ENCODE results near the gene ZNF804A.

Gene ZNF804A

DNA sequence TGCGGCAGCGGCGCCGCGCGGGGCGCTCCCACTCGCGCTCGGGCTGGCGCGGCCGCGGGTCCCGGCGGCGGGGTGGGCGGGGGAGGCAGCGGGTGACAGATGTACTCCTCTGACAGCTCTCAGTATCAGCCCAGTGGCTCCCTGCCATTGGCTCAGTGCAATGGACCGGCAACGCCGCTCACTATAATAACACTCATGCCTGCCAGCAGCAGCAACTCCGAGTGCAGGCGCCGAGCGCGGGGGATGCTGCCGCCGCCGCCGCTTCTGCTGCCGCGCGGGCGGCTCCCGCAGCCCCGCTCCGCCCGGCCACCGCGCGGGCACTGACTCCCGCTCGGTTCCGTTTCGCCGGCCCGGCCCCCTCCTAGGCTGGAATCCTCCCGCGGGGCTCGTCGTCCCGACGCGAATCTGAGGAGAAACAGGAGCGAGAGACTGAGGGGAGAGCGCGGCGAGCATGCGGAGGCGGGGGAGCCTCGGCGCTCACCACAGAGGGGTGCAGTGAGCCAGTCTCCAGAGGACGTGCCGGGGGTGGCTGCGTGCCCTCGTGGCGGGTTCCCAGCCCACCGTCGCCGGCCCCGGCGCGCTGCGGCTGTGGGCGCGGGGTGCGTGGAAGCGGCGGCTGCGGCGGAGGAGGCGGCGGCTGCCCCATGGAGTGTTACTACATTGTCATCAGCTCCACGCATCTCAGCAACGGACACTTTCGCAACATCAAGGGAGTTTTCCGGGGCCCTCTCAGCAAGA lies at the start of gene ZNF804A:
TSS of gene ZNF804A (plus strand) at position 214 of the 738 bp plus-strand sequence. CDS start at position 645, 431 bp downstream.
- no peak for DNase-seq

DNA sequence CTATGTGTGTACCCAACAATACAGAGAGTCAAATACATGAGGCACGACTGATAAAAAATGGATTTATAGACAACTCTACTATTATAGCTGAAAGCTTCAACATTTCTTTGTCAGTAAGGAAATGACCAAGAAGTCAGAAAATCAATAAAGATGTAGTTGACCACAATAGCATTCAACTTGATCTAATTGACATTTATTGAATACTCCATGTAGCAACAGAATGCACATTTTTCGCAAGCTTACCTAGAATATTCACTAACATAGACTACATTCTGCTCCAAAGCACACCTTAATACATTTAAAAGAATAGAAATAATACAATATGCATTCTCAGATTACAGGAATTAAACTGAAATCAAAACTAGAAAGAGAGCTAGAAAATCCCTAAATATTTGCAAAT lies 49.2 kb upstream of the ZNF804A start:
- no peak for DNase-seq

DNA sequence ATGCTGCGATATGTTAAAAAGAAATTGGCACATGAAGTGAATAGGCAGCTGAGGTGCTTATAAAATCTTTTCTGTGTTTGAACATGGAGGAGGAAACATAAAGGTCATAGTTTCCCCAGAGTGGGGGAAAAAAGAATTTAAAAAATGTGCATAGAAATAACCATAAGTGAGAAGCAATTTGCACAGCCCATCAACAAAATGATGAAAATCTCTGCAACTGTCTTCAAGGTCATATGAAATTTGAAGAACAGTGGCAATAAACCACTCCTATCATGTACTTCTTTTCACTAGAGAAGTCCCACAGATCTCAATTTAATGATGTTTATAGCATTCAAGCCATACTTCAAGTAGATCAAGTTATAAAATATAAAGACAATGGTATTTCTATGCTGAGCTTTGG lies 46.7 kb upstream of the ZNF804A start:
- DNase-seq, result no peak

DNA sequence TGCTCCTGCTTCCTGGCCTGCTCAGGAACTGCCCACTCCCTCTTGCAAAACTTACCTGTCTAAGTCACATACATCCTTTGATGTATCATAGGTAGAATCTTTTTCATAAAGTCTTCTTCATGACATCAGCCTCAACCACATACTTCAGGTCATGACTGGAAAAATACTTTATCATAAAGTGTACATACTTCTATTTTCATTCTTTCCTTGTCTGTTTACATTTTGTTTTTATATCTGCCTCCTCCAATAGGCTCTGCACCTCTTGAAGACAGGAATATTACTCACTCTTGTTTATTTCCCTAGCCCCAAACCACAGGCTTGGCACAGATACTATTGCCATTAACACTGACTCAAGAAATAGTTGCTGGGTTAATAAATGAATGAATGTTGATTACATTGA lies 43.6 kb upstream of the ZNF804A start:
- no peak for DNase-seq

DNA sequence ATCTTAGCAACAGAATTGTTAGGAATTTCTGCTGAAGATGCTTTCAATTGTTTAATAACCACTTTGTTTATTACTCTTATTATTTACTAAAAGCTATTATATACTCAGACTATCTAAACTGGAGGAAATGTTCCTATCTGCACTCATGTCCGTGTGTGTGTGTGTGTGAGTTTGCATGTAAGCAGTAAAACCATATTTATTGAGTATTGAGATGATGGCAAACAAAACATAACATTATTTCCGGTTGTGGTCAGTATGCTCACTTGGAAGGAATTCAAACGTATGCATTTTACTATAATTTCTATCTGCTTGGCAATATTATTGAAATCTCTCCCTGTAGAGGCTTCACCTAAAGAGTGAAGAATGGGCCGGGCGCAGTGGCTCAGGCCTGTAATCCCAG lies 43.0 kb upstream of the ZNF804A start:
- DNase-seq, result no peak

DNA sequence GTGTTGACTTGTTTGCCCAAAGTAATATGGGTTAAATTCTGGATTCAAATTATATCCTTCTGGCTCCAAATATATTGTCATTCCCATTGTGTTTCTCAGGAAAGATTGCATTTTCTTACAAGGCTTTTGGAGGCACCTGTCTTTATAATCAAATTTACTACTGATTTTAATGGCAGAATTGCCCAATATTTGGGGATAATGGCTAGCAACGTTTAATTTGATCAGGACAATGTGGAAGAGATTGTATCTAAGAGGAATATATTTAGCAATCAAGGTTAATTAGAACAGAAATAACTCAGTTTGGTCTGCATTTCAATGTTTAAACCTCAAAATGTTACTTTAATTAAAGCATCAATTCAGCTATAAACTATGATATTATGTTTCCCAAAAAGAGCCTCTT lies 41.7 kb upstream of the ZNF804A start:
- DNase-seq, result no peak

DNA sequence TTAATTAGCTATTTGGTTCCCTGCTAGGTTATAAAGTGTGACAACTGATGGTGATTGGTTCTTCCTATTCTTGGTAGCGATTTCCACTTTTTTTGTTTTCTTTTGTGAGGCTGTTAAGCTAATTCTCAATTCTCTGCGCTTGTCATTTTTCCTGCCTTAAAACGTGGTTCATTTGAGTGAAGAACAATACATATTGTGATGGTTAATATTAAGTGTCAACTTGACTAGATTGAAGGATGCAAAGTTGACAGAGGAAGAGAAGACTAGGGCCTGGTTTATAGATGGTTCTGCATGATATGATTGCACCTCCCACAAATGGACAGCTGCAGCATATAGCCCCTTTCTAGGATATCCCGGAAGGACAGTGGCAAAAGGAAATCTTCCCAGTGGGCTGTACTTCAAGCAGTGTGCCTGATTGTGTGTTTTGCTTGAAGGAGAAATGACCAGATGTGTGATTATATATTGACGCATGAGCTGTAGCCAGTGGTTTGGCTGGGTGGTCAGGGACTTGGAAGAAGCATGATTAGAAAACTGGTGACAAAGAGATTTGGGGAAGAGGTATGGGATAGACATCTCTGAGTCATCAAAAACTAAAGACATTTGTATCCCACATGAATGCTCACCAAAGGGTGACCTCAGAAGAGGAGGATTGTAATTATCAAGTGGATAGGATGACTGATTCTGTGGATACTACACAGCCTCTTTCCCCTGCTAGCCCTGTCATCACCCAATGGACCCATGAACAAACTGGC lies 39.4 kb upstream of the ZNF804A start:
- no peak for DNase-seq

DNA sequence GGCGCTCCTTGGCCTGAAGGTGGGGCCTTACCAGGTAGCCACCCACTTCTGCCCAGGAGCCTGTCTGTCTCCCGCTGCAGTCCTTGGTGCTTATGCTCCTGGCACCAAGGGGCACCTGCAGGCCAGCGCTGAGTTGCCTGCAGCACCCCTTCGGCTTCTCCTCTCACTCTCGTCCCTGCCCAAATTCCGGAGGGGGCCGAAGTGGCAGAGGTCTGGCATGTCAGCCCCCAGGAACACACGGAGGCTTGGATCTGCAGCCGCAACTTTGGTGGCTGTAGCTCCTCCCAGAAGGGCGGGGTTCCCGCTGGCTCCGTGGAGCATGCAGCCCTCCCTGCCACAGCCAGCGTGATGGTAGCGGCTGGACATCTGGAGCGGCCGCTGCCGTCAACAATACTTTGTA lies 37.7 kb upstream of the ZNF804A start:
- no peak for DNase-seq

DNA sequence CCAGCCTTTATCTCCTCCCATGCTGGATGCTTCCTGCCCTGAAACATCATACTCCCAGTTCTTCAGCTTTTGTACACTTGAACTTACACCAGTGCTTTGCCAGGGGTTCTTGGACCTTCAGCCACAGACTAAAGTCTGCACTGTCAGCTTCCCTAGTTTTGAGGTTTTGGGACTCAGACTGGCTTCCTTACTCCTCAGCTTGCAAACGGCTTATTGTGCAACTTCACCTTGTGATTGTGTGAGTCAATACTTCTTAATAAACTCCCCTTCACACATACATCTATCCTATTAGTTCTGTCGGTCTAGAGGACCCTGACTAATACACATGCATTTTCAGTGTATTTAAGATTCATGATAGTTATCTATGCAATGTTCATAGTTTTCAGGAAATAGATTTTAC lies 35.8 kb upstream of the ZNF804A start:
- DNase-seq, result no peak

DNA sequence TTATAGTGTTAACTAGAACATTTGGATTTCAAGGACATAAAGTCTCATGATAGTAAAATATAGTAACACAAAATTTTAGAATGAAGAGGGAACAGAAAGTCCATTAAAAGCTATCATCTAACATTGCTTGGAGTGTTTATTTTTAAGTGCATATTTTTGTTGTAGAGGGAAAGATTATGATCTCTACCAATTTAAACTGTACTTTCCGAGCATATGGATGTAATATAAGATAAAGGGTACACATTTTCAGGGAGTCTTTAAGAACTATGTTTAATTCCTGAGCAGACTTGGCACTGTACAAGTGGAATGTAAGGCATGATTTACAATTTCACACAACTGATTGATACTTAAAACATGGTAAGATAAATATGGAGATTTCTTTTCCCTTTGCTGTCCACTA lies 34.2 kb upstream of the ZNF804A start:
- no peak for DNase-seq

DNA sequence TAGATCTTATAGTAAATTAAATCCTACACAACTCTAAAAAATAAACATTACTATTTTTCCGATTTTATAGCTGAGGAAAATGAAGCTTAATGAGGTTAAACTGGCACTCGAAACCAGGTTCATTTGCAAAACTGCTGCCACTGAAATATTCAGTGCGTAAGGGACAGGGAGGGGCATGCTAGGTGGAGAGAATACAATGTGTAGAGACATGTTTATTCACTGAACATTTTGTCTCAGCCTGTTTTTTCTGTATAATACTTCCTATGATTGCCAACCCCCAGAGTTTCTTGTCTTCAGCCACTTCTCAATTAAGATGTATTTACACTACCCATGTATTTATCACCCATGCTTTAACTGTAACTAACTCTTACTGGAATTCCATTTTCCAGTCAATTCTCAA lies 31.6 kb upstream of the ZNF804A start:
- DNase-seq, result no peak

DNA sequence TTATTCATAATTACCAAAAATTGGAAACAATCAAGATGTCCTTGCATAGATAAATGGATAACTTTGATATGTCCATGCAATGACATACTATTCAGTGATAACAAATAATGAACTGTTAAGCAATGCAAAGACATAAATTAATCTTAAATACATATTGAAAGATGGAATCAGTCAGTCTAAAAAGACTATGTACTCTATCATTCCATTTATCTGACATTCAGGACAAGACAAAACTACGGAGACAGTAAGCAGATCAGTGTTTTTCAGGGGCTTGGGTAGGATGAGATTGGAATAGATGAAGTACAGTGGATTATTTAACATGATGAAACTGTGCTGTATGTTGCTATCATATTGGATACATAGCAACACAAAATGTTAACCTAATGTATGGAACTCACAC lies 21.3 kb upstream of the ZNF804A start:
- no peak for DNase-seq

DNA sequence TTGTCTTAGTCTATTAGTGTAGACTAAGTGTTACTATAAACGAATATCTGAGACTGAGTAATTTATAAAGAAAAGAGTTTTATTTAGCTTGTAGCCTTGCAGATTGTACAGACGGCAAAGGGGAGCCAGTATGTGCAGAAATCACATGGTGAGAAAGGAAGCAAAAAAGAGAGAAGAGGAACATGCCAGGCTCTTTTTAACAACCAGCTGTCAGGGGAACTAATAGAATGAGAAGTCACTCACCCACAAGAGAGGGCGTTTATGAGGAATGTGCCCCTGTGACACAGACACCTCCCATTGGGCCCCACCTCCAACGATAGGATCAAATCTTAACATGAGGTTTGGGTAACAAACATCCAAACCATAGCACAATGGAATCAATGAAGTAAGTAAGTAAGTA lies 20.6 kb upstream of the ZNF804A start:
- DNase-seq, result no peak

DNA sequence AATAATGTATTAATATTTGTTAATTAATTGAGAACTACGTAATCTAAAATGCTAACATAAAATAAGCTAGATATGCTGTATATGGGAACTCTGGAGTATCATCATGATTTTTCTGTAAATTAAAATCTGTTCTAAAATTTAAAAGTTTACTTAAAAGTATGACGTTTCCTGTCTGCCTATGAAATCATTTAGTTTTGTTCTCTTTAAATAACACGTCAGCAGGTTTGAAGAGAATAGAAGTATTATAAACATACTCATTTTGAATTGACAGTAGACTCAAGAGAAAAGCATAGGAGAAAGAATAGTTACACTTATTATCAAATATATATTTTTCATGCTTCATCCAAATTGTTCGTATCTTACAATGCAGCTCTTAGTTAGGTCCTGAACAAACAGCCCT lies 19.1 kb upstream of the ZNF804A start:
- no peak for DNase-seq

DNA sequence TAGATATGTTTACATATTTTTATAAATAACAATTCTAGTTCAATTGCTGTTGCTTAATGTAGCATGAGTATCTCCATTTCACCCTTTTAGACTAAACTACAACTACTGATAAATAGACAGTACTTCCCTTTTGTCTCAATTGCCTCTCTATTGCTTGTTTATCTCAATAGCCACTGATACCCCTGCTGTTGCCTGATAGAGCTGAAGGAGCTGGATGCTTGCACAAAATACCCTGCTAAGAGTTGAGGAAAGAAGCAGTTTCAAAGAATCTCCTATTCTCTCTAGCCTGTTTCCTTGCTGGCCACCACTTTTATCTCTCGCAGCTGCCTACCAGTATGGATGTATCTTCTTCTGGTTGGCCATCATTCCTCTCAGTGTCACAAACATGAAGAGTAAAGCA lies 16.9 kb upstream of the ZNF804A start:
- DNase-seq, result no peak

DNA sequence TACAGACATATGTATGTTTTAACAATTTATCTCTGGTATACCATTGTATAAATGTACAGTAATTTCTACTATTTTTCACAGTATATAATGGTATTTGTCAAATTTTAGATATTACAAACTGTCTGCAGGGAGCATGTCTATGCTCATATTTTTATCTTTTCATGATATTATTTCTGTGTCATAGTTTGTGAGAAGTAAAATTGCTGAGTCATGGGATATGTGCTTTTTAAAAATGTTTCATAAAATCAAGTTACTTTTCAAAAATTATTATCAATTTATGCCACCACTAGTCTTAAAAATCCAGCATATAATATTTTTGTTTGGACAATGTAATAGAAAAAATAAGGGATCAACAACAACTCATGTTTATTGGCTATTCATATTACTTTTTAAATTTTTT lies 9.1 kb upstream of the ZNF804A start:
- DNase-seq, result no peak

DNA sequence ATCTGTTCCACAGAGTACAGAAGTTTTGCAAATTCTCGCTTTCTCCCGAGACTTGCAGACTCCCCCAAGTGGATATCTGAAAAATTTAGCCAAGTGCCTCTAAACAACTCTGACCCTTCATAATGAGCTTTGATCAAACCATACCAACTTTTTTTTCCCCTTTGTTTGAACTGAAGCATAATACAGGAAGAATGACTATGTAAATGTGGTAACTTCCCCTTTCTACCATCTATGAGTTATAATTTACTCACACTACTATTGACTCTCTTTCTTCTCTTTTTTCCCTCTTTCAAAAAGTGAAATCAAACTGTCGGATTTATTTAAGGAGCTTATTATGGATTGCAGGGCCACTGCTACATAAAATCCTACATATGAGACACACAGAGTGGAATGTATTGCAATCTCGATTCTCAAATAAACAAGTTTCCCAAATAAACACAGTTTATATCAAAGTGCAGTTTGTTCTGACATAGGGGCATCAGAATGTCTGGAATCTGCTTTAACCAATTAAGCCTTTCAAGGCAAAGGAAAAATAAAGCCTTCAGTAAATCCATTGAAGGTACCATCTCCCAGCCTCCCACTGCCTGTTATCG lies 1.4 kb upstream of the ZNF804A start:
- no peak for DNase-seq

DNA sequence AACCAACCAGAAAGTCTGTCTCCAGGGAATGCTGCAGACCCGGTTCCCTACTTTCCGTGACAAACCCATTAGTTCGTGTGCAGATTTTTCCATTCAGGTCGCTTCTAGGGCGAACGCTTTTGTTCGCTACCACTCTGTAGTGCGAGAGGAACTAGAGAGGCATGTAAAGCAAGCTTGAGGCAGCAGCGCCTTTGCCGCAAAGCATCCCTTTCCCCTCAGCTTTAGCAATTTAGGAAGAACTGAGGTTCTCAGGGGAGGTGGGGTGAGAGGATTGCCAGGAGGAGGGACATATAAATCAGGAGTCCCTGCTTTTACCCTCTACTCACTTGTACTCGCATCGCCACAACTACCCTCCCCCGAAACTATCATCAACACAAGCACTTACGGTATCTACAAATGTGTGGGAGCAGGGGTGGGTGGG lies 748 bp upstream of the ZNF804A start:
- DNase-seq, result no peak

DNA sequence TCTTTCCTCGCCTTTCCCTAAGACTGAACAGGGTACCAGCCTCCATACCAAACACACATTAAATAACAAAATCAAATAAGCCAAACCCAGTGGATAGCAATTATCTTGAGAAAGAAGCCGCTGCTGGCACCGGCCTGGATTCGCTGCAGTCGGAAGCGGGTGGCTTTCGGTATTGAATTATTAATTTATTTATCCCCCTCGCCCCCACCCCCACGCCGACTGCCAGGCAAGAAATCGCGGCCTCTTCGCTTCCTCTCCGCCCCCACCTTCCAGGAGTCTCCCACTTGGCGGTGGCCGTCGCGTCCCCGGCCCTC lies 370 bp upstream of the ZNF804A start:
- DNase-seq, result no peak

DNA sequence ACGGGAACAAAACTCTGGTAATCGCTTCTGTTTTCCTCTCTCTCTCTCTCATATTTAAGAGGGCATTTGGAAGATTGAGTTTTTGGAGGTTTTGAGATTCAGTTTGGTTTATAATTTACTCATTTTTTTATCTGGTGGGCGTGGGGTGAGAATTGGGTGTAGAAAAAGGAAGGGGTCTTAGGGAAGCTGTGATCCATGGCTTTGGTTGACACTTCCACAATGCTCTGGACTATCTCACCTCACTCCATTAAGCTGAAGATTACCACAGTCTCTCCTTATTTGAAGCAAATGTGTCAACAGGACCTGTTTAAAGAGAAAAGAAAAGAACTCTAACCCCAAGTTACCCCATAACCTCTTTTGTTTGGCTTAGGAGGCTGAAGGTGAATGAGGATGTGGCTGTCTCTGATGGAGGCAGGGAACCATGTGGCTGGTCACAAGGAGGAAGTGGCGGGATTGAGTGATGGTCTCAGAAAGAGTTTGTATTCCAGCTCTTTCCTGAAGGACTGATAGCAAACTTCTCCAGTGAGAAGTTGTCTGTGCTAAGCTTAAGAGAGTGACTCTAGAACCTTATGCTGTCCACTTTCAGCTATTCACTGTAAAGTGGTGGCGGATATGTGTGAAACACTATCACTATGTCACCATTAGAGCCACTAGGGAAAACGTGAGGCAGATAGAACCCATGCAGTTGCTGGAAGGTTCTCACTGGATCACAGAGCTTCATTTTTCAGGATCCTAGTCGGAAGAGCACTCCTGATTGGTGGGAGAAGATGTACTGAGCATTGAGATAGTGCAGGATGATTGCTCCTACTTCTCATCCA lies 934 bp downstream of the ZNF804A start:
- DNase-seq, result no peak

DNA sequence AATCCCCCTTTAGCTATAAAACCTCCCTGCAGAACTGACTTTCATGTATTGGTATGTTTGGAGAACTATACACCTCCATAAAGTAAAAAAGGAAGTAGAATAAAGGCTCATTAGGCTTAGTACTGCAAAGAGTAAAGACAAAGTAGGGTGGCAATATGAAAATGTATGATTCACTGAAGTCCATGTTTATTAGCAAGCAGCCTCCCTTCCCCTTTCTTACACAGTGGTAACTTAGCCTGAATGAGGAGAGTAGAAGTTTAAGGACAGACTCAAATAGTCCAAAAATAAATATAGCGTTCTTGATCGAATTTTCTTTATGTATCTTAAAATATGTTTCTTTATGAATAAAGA lies 1.5 kb downstream of the ZNF804A start:
- DNase-seq, result no peak

DNA sequence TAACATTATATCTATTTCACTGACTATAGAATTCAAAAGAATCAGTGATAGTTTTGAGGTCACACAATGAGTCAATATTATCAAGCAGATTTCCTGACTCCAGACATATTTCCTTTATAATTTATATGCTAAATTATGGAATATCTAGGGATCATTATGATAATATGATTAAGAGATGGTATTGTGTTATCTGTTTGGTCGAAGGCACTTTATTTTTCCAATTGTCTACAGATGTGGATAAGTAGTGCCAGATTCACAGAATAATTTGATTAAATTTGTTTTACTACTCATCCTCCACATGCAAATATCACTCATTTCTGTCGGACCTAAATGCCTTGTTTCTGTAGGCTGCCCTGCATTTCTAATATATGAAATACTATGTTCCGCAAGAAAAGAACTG lies 4.4 kb downstream of the ZNF804A start:
- DNase-seq, result no peak

DNA sequence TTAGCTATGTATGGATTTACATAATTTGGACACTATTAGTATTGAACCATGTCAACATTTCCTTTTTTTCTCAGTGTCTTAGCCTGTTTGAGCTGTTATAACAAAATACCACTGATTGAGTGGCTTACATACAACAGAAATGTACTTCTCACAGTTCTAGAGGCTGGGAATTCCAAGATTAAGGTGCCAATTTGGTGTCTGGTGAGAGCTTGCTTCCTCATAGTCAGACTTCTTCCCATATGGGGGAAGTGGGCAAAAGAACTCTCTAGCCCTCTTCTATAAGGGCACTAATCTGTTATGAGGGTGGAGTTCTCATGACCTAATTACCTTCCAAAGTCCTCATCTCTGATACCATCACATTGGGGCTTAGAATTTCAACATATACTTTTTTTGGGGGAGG lies 12.6 kb downstream of the ZNF804A start:
- DNase-seq, result no peak
